Measurements from ENCODE around the gene USHBP1.

USHBP1 gene

DNA sequence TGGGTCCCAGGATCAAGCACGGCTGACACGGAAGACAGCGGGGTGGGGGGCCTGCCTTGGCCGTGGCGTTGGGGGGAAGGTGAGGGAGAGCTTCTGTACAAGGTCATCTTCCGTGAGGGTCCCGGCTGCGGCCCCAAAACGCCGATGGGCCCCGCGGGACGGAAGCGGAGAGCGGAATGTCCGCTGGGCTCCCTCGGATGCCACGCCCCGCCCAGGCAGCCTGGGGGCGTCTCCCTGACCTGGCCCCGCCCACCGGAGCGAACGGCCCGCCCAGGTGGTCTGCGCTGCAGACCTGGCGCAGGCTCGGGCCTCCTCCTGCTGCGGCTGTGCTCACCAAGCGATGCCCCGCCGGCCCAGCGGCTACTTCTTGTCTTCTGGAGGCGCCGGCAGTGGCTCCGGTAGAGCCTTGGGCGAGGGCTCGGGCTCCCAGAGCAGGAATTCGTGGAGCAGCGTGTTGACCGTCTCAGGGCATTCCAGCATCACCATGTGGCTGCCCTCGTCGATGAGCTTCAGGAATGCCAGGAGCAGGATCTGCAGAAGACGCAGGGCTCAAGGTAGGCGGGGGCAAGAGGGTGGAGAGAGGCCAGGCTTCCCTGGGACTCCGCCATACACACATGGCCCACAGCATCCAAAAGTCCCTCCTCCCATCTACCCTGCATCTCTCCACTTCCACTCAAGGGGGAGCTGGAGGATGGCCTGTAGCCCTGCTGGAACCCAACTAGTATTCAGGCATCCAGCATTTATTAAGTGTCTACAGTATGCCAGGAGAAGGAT lies 27.9 kb upstream of the USHBP1 start:
- Histone ChIP-seq H3K4me1 (ENCODE audit: control insufficient read depth, low read depth, low read length) (peaks cover 3% of the 10 kb centered on the region), H3K36me3 (ENCODE audit: control insufficient read depth, low read depth, low read length) (no peaks in the 10 kb centered on the region), H3K27ac (ENCODE audit: low read length) (peak overlapping the region; percentile 50), H3K27me3 (ENCODE audit: control insufficient read depth, insufficient read depth, low read length) (no peaks in the 10 kb centered on the region), H3K4me3 (ENCODE audit: low read length) (peak overlapping the region; percentile 60), H3K9ac (ENCODE audit: low read length) (peak overlapping the region; percentile 66), H3K9me3 (ENCODE audit: control insufficient read depth, low read depth, low read length) (no peaks in the 10 kb centered on the region)

DNA sequence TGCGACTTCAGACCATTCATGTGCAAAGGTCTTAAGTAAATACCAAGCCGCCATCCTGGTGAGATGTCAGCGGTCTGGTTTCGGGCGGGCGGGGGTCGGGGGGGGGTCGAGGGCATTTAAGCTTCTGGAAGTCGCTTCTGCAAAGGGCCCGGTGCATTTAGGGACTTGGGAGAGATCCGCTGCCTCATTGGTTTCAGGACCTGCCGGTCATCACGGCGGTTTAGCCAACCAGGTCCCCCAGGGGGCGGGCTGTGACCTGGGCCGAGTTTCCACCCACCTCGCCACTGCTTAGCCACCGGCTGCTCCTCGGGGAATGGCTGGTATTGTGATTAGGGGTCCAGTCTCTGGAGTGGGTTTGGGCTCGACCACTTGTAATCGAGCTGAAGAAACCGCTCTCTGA lies 24.9 kb upstream of the USHBP1 start:
- peaks cover 3% of the 10 kb centered on the region for H3K4me1 ChIP-seq (ENCODE audit: control insufficient read depth, low read depth, low read length)
- H3K27me3 ChIP-seq (ENCODE audit: control insufficient read depth, insufficient read depth, low read length): no peaks in the 10 kb centered on the region
- H3K27ac ChIP-seq (ENCODE audit: low read length): no peak overlapping the region
- no peak overlapping the region for H3K4me3 ChIP-seq (ENCODE audit: low read length)
- no peaks in the 10 kb centered on the region for H3K36me3 ChIP-seq (ENCODE audit: control insufficient read depth, low read depth, low read length)
- H3K9ac ChIP-seq (ENCODE audit: low read length): no peak overlapping the region
- H3K9me3 ChIP-seq (ENCODE audit: control insufficient read depth, low read depth, low read length): no peaks in the 10 kb centered on the region

DNA sequence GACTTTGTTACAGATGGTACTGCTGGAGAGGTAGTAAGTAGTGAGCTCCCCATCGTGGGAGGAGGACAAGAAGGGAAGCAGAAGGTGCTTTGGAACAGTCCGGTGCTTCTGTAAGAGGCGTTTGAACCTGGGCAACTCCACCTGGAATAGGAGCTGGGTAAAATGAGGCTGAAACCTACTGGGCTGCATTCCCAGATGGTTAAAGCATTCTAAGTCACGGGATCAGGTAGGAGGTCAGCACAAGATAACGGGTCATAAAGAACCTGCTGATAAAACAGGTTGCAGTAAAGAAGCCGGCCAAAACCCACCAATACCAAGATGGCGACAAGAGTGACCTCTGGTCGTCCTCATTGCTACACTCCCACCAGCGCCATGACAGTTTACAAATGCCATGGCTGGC lies 22.2 kb upstream of the USHBP1 start:
- no peaks in the 10 kb centered on the region for H3K9me3 ChIP-seq (ENCODE audit: control insufficient read depth, low read depth, low read length)
- H3K4me3 ChIP-seq (ENCODE audit: low read length): no peak overlapping the region
- H3K27me3 ChIP-seq (ENCODE audit: control insufficient read depth, insufficient read depth, low read length): peaks cover 8% of the 10 kb centered on the region
- H3K36me3 ChIP-seq (ENCODE audit: control insufficient read depth, low read depth, low read length): no peaks in the 10 kb centered on the region
- no peak overlapping the region for H3K9ac ChIP-seq (ENCODE audit: low read length)
- H3K27ac ChIP-seq (ENCODE audit: low read length): no peak overlapping the region
- H3K4me1 ChIP-seq (ENCODE audit: control insufficient read depth, low read depth, low read length): no peaks in the 10 kb centered on the region

DNA sequence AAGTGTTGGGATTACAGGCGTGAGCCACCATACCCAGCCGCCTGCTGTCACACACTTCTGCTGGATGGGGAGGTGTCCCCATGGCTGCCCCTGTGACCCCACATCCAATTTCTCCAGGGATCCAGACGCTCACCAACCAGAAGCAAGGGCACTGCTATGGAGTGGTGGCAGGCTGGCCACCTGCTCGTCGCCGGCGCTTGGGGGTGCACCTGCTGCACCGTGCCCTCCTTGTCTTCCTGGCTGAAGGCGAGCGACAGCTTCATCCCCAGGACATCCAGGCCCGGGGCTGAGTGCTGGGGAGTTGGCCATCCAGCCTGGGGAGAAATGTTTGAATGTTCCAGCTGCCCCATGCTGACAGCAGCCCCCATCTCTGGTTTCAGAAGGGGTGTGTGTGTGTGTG lies 21.7 kb upstream of the USHBP1 start:
- Histone ChIP-seq H3K4me3 (ENCODE audit: low read length) (no peak overlapping the region), H3K36me3 (ENCODE audit: control insufficient read depth, low read depth, low read length) (no peaks in the 10 kb centered on the region), H3K4me1 (ENCODE audit: control insufficient read depth, low read depth, low read length) (no peaks in the 10 kb centered on the region), H3K27ac (ENCODE audit: low read length) (no peak overlapping the region), H3K27me3 (ENCODE audit: control insufficient read depth, insufficient read depth, low read length) (peaks cover 13% of the 10 kb centered on the region), H3K9me3 (ENCODE audit: control insufficient read depth, low read depth, low read length) (no peaks in the 10 kb centered on the region), H3K9ac (ENCODE audit: low read length) (no peak overlapping the region)

DNA sequence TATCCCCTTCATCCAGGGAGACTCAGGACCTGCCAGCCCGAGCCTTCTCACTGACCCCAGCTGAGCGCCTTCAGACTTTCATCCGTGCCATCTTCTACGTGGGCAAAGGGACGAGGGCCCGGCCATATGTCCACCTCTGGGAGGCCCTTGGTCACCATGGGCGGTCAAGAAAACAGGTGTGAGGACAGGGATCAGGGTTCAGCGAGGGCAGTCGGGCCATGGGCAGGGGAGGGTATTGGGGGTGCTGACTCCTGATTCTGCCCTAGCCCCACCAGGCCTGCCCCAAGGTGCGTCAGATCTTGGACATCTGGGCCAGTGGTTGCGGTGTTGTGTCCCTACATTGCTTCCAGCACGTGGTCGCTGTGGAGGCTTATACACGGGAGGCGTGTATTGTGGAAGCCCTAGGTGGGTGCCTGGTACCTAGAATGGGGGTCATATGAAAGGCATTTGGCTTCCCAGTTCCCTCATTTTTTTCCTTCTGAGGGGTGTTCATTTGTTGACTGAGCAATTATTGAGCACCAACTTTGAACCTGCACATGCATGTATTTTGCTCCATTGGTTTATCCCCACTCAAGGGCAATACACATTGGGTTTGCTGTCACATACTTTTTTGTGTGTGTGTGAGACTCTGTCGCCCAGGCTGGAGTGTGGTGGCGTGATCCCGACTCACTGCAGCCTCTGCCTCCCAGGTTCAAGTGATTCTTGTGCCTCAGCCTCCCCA lies 21.0 kb upstream of the USHBP1 start:
- H3K4me3 ChIP-seq (ENCODE audit: low read length): no peak overlapping the region
- H3K9ac ChIP-seq (ENCODE audit: low read length): no peak overlapping the region
- H3K27me3 ChIP-seq (ENCODE audit: control insufficient read depth, insufficient read depth, low read length): peaks cover 19% of the 10 kb centered on the region
- H3K4me1 ChIP-seq (ENCODE audit: control insufficient read depth, low read depth, low read length): no peaks in the 10 kb centered on the region
- no peak overlapping the region for H3K27ac ChIP-seq (ENCODE audit: low read length)
- no peaks in the 10 kb centered on the region for H3K9me3 ChIP-seq (ENCODE audit: control insufficient read depth, low read depth, low read length)
- no peaks in the 10 kb centered on the region for H3K36me3 ChIP-seq (ENCODE audit: control insufficient read depth, low read depth, low read length)

DNA sequence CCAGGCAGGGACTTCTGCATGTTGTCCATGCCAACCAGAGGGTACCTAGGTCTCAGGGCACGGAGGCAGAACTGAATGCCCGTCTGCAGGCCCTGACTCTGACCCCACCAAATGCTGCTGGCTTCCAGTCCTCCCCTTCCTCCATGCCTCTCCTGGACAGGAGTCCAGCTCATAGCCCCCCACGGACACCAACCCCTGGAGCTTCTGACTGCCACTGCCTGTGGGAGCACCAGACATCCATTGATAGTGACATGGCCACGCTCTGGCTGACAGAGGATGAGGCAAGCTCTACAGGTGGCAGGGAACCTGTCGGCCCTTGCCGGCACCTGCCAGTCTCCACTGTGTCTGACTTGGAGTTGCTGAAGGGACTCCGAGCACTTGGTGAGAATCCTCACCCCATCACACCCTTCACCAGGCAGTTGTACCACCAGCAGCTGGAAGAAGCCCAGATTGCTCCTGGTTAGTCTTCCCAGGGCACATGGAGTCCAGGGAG lies 19.0 kb upstream of the USHBP1 start:
- H3K4me3 ChIP-seq (ENCODE audit: low read length): no peak overlapping the region
- no peak overlapping the region for H3K27ac ChIP-seq (ENCODE audit: low read length)
- no peaks in the 10 kb centered on the region for H3K9me3 ChIP-seq (ENCODE audit: control insufficient read depth, low read depth, low read length)
- H3K27me3 ChIP-seq (ENCODE audit: control insufficient read depth, insufficient read depth, low read length): peaks cover 19% of the 10 kb centered on the region
- H3K9ac ChIP-seq (ENCODE audit: low read length): no peak overlapping the region
- no peaks in the 10 kb centered on the region for H3K4me1 ChIP-seq (ENCODE audit: control insufficient read depth, low read depth, low read length)
- H3K36me3 ChIP-seq (ENCODE audit: control insufficient read depth, low read depth, low read length): peaks cover 6% of the 10 kb centered on the region

DNA sequence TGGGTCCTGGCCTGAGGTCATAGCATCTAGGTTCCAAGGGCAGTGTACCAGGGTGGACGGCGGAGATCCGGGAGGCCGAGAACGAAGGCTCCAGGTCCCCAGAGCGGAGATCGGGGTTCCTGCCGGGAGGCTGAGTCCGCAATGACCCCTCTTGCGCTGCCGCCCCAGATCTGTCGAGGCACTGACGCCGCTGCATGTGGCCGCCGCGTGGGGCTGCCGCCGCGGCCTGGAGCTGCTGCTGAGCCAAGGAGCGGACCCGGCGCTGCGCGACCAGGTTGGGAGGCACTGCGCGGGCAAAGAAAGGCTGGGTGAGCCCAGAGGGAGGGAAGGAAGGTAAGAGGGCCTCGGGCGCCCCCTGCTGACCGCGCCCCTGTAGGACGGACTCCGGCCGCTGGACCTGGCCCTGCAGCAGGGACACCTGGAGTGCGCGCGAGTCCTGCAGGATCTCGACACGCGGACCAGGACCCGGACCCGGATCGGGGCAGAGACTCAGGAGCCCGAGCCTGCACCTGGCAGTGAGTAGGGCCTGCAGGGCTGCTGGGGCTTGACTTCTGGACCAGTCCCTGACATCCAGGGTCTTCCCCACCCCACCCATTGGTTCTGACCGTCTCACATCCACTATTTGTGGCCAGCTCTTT lies 18.1 kb upstream of the USHBP1 start:
- Histone ChIP-seq H3K4me3 (ENCODE audit: low read length) (peak overlapping the region; percentile 49), H3K4me1 (ENCODE audit: control insufficient read depth, low read depth, low read length) (no peaks in the 10 kb centered on the region), H3K27ac (ENCODE audit: low read length) (no peak overlapping the region), H3K36me3 (ENCODE audit: control insufficient read depth, low read depth, low read length) (peaks cover 6% of the 10 kb centered on the region), H3K27me3 (ENCODE audit: control insufficient read depth, insufficient read depth, low read length) (peaks cover 19% of the 10 kb centered on the region), H3K9ac (ENCODE audit: low read length) (no peak overlapping the region), H3K9me3 (ENCODE audit: control insufficient read depth, low read depth, low read length) (no peaks in the 10 kb centered on the region)

DNA sequence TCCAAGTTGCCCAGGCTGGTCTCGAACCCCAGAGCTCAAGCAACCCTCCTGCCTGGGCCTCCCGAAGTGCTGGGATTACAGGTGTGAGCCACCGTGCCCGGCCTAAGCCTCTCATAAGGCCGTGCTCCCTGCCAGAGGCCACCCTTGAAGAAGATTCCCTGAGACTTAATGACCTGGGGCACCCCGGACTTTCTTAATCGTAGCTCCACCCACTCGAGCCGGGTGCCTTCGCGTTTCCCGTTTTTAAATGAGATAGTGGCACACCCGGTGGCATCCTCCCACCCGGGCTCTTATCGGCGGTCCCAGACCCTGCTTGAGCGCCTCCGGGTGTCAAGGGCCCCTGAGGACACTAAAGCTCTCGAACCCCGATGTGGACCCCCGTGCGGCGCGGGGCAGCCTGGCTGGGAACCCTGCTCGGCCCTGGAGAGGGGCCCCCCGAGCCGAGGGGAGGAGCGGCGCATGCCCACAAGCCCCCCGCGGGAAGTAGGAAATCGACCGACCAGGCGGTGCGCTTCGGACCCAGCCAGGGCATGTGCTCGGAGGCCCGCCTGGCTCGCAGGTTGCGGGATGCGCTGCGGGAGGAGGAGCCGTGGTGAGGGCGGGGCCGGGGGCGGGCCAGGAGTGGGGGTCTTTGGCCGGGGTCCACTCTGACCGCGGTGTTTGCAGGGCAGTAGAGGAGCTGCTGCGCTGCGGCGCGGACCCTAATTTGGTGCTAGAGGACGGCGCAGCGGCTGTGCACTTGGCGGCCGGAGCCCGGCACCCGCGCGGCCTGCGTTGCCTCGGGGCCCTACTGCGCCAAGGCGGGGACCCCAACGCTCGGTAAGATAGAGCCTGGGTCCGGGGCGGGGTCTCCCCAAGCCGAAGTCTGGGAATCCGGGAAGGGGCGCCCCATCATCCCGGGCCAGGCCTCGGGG lies 17.1 kb upstream of the USHBP1 start, which contains the start of gene ANKLE1:
Gene ANKLE1 (plus strand): TSS at position 511 of the 914 bp plus-strand sequence. CDS start 20 bp downstream, at position 531.
- Histone ChIP-seq H3K36me3 (ENCODE audit: control insufficient read depth, low read depth, low read length) (peaks cover 6% of the 10 kb centered on the region), H3K9me3 (ENCODE audit: control insufficient read depth, low read depth, low read length) (no peaks in the 10 kb centered on the region), H3K4me1 (ENCODE audit: control insufficient read depth, low read depth, low read length) (no peaks in the 10 kb centered on the region), H3K9ac (ENCODE audit: low read length) (no peak within 1 kb of the TSS), H3K4me3 (ENCODE audit: low read length) (peak within 1 kb of the TSS; percentile 49), H3K27me3 (ENCODE audit: control insufficient read depth, insufficient read depth, low read length) (peaks cover 19% of the 10 kb centered on the region), H3K27ac (ENCODE audit: low read length) (no peak within 1 kb of the TSS)

DNA sequence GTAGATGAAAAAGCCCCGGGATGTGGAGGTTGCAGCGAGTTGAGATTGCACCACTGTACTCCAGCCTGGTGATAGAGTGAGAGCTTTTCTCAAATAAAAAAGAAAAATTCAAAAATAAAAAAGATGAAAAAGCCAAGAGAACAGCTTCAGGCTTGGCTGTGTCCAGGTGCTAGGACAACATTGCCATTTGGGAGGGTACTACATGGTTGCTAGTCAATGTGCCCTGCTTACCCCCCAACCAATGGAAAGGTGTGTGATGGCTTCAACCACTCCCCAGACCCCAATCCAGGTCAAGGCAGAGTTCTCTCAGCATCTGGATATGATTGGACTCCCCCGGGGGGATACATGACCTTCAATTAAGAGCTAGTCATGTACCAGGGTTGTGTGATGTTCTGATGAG lies 14.9 kb upstream of the USHBP1 start:
- Histone ChIP-seq H3K27ac (ENCODE audit: low read length) (no peak overlapping the region), H3K9me3 (ENCODE audit: control insufficient read depth, low read depth, low read length) (no peaks in the 10 kb centered on the region), H3K4me3 (ENCODE audit: low read length) (no peak overlapping the region), H3K9ac (ENCODE audit: low read length) (no peak overlapping the region), H3K27me3 (ENCODE audit: control insufficient read depth, insufficient read depth, low read length) (peaks cover 19% of the 10 kb centered on the region), H3K4me1 (ENCODE audit: control insufficient read depth, low read depth, low read length) (no peaks in the 10 kb centered on the region), H3K36me3 (ENCODE audit: control insufficient read depth, low read depth, low read length) (peaks cover 18% of the 10 kb centered on the region)

DNA sequence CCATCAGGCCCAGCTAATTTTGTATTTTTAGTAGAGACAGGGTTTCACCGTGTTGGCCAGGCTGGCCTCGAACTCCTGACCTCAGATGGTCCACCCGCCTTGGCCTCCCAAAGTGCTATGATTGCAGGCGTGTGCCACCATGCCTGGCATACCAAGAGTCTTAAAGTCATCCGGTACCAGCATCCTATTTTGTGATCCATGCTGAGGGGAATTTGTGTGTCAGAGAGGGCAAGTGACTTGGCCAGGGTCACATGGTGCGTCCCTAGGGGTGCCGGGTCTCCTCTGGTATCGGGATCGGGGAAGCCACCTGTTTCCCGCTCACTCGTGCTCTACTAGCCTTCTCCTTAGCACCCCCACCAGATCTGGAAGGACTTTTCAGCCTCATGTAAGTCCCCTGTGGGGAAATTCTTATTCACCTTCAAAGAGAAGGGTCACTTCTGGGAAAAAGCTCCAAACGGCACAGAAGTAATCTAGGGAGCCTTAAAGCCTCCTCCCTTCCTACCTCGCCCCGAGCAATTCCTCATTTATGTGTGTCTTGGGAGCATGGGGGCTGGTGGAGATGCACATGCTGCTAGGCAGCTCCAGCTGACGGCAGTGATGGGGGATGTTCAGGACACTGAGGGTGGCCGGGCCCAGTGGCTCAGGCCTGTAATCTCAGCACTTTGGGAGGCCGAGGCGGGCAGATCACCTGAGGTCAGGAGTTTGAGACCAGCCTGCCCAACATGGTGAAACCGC lies 11.1 kb upstream of the USHBP1 start:
- Histone ChIP-seq H3K36me3 (ENCODE audit: control insufficient read depth, low read depth, low read length) (peaks cover 37% of the 10 kb centered on the region), H3K9me3 (ENCODE audit: control insufficient read depth, low read depth, low read length) (no peaks in the 10 kb centered on the region), H3K4me3 (ENCODE audit: low read length) (no peak overlapping the region), H3K27ac (ENCODE audit: low read length) (no peak overlapping the region), H3K9ac (ENCODE audit: low read length) (no peak overlapping the region), H3K4me1 (ENCODE audit: control insufficient read depth, low read depth, low read length) (no peaks in the 10 kb centered on the region), H3K27me3 (ENCODE audit: control insufficient read depth, insufficient read depth, low read length) (no peaks in the 10 kb centered on the region)
